Panc1 (cell line): ENCODE measurements around the gene JAK2.
A peak's percentile ranks its signal among the peaks of the same experiment; 100 is the strongest.

Experiments used
- POLR2AphosphoS5 ChIP-seq: IDR thresholded peaks from 2 replicates; pipeline ENCODE4 v1.6.1; 2012; ENCODE audit warnings: mild to moderate bottlenecking, low read depth, low read length, moderate library complexity
- TF ChIP-seq, protein P1 (sequence below): fragments of 450-650 bp; IDR thresholded peaks from 2 replicates; pipeline ENCODE4 v1.5.1; 2017; ENCODE audit warnings: mild to moderate bottlenecking

DNA sequence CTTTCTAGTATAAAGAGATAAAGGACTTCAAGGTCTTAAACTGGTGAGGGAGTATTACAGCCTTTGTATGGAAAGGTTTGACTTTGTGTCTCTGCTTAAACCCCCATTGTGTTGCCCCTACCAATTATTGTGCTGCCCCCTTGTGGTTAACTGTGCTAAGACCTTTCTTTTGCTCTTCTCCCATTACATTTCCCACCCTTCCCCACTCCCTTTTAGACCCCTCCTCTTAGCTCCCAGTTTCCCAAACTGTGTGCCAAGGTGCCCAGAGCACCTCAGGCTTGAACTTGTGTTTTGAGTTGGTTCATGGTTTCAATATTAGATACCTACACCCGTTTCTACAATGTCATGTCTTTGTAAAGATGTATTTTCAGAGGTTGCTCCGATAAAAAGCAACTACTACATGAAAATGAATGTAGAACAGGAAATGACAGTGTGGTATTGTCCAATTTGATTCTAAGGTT lies 2.9 kb downstream of the JAK2 start:
- TF ChIP-seq, protein P1, sequence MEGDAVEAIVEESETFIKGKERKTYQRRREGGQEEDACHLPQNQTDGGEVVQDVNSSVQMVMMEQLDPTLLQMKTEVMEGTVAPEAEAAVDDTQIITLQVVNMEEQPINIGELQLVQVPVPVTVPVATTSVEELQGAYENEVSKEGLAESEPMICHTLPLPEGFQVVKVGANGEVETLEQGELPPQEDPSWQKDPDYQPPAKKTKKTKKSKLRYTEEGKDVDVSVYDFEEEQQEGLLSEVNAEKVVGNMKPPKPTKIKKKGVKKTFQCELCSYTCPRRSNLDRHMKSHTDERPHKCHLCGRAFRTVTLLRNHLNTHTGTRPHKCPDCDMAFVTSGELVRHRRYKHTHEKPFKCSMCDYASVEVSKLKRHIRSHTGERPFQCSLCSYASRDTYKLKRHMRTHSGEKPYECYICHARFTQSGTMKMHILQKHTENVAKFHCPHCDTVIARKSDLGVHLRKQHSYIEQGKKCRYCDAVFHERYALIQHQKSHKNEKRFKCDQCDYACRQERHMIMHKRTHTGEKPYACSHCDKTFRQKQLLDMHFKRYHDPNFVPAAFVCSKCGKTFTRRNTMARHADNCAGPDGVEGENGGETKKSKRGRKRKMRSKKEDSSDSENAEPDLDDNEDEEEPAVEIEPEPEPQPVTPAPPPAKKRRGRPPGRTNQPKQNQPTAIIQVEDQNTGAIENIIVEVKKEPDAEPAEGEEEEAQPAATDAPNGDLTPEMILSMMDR: peak; percentile 63
- TF ChIP-seq POLR2AphosphoS5: no peak
